HG03095 (cell line): Measurements from ENCODE around the gene IQGAP2.
"Not testable (repeated sequence)": the region's sequence is repeated elsewhere in the genome, so short reads cannot be mapped to it uniquely, and the experiment has no call there.

Experiments
- ATAC-seq: cut with Tn5 transposase; IDR thresholded peaks from one replicate; pipeline ENCODE4 v1.9.1; 2021; ENCODE audit warnings: moderate library complexity; ENCODE audit not compliant: unreplicated experiment

The IQGAP2 gene, protein sequence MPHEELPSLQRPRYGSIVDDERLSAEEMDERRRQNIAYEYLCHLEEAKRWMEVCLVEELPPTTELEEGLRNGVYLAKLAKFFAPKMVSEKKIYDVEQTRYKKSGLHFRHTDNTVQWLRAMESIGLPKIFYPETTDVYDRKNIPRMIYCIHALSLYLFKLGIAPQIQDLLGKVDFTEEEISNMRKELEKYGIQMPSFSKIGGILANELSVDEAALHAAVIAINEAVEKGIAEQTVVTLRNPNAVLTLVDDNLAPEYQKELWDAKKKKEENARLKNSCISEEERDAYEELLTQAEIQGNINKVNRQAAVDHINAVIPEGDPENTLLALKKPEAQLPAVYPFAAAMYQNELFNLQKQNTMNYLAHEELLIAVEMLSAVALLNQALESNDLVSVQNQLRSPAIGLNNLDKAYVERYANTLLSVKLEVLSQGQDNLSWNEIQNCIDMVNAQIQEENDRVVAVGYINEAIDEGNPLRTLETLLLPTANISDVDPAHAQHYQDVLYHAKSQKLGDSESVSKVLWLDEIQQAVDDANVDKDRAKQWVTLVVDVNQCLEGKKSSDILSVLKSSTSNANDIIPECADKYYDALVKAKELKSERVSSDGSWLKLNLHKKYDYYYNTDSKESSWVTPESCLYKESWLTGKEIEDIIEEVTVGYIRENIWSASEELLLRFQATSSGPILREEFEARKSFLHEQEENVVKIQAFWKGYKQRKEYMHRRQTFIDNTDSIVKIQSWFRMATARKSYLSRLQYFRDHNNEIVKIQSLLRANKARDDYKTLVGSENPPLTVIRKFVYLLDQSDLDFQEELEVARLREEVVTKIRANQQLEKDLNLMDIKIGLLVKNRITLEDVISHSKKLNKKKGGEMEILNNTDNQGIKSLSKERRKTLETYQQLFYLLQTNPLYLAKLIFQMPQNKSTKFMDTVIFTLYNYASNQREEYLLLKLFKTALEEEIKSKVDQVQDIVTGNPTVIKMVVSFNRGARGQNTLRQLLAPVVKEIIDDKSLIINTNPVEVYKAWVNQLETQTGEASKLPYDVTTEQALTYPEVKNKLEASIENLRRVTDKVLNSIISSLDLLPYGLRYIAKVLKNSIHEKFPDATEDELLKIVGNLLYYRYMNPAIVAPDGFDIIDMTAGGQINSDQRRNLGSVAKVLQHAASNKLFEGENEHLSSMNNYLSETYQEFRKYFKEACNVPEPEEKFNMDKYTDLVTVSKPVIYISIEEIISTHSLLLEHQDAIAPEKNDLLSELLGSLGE (N-terminal part only)

DNA sequence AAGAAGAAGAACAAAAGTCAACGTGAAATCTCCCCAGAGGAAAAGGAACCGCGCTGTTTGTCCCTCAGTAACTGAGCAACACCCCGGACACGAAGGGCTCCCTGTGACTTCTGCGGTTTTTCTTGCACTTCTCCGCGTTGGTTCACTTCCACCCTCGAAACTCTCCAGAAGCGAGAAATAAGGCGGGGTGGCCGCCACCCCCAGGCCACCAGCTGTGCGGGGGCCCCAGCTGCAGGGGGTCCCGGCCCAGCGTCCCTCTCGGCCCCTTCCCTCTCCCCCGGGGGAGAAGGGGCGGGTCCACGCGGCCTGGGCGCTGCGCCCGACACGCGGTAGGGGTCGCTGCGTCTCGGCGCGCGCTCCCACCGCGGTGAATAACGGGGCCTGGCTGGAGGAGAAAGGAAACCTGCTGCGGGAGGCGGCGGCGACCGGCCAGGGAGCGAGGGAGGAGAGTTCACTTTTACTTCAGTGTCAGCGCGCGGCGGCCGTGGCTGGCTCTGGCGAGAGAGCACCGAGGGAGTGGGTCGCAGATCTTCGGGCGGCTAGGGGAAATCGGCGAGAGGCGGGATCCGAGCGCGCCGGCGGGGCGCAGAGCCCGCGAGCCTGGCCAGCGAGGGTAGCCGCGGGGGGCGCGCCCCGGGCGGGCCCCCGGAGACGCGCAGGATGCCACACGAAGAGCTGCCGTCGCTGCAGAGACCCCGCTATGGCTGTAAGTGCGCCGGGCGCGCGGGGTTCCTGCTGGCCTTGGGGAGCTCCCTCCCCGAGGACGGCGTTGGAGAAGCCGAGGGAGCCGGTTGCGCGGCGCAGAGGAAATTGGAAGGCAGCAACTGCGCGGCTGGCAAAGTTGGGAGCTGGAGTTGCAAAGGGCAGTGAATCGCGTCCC lies at the start of gene IQGAP2:
Gene IQGAP2, plus strand, starts transcription at position 400 of the 880 bp plus-strand sequence. Its CDS starts 261 bp downstream, at position 661.
- peak; percentile 60 for ATAC-seq

DNA sequence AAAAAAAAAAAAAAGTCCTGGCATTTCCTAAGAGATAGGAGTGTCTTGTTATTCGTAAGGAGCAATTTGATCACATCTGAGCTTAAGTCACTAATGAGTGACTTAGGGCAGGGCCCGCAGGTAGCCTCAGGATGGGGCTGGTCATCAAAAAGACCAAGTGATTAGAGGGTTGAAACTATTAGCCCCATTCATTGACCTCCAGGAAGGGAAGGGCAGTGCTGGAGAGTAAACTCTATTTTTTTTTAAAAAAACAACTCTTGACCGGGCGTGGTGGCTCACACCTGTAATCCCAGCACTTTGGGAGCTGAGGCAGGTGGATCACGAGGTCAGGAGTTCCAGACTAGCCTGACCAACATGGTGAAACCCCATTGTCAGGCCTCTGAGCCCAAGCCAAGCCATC lies 46.2 kb upstream of the IQGAP2 start:
- ATAC-seq, result no peak

DNA sequence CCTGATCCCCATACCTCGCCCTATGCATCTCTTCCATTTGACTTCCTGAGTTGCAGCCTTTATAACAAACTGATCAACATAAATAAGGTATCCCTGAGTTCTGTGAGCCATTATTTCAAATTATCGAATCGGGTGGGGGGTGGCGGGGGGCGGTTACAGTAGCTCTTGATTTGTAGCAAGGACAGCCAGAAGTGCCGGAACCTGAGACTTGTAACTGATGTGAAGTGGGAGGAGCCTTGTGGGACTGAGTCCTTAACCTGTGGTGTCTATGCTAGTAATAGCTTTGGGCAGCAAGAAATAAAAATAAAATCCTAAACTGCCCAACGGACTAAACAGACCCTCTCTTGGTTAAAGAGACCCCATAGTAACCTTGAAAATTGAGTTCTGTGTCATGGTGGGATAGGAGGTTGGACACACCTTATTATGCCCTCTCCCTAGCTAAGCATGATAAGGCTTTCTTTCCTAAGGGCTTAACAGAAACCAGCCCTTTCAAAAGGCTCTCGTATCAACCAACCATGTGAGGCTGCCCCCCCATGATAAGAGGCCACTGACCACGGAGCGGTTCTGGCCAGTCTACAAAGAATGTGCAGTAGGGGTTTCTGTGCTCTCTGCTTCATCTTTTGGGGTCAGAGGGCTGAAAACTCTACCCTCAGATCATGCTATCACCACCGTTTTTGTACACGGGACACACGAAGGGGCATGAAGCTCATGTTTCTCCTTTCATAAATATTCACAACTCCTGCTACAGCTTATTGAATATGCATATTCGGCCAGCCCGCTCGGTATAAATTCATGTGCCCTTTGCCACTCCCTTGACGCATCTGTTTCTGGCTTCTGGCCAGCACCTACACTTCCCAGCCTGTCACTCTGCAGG lies 39.5 kb upstream of the IQGAP2 start:
- ATAC-seq, result no peak

DNA sequence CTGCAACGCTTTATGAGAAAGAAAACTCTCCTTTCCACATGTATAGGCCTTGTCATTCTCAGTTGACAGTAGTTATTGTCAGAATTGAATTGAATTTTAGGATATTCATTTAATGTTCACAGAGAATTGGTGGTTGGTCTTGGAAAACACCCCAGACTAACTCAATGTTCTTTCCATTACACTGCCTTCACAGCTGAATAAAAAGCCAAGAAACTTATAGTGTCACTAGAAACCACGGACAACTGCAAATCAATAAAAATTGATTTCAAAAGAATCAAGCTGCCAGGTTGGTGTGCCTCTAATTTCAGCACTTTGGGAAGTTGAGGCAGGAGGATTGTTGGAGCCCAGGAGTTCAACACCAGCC lies 38.9 kb upstream of the IQGAP2 start:
- no peak for ATAC-seq

DNA sequence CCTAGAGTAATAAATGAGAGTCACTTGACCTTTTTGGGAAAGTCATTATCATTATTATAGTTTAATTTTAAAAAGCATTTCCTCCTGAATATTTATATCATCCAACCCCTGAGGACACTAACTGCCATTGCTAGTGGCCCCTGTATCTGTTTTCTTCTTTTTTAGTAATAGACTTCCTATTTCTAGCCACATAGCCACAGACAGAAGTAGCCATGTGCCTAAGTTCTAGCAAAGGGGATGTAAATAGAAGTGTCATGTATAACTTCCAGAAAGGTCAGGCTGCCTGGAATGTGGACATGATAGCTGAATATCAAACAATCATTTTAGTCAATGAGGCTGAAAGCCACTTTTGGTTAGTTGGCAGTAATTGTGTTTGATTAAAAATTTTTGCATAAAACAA lies 37.5 kb upstream of the IQGAP2 start:
- ATAC-seq, result no peak

DNA sequence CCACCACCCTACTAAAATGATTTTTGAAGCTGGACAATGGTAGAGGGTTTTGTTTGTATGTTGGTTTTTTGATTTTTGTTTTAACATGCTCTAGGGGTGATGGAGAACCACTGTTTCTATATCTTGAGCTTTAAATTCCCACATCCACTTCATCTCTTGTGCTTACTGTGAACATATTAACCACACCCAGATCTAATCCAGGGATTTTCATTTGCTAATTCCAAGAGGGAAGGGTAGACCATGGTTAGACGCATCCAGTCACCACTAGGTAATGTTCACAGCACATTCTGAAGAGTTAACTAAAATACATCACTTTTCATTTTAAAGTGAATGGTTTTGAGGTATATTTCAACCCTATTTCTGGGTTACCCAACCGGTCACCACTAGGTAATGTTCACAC lies 36.5 kb upstream of the IQGAP2 start:
- no peak for ATAC-seq

DNA sequence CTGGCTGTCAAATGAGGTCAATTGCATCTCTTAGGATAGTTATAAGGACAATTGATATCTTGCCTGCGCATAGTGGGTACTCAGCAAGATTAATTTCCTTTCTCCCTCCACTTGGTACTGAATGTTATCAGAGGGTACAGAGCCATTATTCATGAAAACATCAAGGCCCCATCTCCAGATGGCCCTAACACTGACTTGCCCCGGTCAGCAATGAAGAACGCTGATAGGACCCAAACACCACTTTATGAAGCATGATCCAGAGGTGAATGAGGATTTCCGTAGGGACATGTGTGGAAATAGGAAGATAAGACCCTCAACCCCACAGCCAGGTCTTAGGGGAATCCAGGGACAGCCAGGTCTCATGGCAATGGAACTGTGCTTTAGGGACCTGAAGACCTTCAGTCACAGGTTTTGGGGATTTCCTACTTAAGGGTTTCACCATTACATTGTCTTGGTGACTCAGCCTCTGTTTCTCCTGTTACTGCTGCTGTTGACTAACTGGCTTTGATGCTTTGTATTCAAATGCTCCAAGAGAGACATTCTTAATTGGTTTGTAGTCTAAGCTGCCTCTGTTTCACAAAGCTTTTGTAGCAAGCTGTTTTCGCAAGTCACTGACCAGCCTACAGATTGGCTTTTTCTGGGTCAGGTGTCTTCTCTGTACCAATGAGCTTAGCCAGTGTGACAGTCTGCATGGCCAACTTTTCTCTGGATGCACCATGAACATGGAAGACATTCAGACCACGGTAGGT lies 35.3 kb upstream of the IQGAP2 start:
- peak; percentile 56 for ATAC-seq

DNA sequence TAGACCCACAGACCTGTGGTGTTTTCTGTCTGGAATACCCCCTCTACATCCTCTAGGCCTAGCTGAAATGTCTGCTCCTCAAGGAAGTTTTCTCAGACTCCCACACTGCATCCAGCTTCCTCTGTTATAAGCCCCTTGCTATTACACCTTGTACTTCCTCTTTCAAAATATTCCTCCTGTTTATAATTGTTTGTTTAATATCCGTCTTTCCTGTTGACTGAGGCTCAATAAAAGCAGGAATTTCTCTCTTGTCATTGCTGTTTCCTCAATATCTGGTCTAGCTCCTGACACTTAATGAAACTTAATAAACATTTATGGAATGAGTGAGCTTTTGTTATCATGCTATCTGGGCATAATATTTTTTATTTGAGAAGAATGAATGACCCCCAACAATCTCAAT lies 34.1 kb upstream of the IQGAP2 start:
- ATAC-seq, result no peak

DNA sequence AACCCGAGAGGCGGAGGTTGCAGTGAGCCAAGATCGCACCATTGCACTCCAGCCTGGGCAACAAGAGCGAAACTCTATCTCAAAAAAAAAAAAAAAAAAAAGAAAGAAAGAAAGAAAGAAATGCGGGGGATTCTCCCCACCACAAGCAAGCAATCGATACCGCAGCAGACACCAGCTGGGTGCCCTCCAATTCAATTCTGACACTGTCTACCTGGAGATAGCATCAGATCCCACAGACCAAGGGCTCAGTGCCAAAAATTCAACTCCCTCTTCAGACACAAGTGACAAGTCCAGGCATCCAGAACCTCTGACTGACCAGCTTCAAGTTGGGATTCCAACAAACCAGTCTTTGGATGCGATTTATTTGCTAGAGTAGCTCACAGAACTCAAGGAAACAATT lies 33.4 kb upstream of the IQGAP2 start:
- not testable (repeated sequence) for ATAC-seq

DNA sequence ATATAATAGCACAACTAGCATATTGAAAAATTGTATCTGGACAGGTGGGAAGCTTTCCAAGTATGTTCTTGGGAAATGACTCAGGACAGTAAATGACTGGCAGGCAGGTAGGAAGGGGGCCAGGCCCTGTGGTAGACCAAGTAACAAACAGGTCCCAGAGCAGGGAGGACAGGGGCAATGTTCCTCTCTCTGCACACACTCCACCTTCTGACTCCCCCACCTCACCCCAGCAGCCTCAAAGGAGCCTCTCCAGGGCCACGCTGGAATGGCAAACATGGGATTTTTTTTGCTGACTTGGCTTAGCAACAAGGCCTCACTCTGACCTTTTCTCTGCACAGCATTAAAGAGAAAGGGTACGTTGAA lies 31.1 kb upstream of the IQGAP2 start:
- ATAC-seq, result no peak

DNA sequence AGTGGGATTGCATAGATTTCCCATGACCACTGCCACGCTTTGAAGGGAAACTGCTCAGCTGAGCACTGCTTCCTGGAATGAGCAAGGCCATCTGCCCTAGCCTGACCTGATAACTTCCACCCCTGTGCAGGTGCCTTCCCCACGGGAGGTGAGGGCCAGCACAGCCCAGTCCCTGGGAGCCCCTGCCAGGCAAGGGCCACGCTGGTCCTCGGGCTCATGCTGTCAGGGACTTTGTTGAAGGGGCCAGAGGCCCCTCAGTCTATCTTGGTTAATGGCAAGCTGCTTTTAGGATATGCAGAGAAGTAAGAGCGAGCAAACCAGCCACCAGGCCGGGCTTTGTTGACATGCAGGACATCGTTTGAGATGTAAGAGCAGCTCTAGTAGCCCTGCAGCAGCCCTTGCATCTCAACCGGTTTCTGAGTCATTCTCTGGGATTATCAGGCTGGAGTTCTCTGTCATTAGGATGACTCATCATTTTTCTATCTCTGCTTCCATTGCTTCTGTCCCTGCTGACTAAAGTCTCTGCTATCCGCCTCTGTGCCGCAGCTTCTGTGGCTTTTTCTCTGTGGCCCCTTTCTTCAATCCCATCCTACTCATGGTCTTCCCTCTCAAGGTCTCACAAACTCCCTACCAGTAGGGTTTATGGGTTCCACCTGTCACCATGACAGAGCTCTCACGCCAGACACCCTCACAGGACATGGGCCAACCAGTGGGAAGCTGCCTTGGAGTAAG lies 30.6 kb upstream of the IQGAP2 start:
- ATAC-seq, result no peak

DNA sequence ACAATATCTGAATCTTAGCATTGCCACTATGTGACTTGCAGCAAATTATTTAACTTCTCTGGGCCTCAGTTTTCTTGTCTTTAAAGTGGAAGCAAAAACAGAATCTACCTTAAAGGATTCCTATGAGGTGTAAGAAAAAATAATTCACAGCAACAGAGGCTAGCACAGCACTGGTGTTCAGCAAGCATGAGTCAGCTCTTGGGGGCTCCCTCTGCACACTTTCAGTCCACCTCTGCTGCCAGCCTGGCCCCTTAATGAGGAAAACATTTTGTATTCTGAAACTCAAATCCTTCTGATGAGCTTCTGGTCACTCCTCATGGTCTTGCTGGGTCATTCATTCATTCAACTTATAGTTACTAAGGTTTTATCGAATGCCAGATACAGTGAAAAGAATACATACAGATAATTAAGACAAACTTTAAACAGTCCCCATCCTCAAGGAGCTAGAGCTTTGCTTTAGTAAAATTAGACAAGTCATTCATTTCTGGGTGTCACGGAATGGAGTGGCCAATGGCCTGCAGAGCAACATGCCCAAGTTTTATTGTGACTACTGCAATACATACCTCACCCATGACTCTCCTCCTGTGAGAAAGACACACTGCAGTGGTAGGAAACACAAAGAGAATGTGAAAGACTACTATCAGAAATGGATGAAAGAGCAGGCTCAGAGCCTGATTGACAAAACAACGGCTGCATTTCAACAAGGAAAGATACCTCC lies 26.8 kb upstream of the IQGAP2 start:
- no peak for ATAC-seq

DNA sequence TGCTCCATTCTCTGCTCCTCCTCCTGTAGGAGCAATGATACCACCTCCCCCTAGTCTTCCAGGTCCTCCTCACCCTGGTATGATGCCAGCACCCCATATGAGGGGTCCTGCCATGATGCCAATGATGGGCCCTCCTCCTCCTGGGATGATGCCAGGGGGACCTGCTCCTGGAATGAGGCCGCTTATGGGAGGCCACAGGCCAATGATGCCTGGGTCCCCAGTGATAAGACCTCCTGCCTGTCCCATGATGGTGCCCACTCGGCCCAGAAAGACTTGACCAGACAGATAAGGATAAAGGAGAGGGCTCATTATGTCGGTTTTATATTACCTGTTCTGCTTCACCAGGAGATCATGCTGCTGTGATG lies 26.2 kb upstream of the IQGAP2 start:
- ATAC-seq, result no peak

DNA sequence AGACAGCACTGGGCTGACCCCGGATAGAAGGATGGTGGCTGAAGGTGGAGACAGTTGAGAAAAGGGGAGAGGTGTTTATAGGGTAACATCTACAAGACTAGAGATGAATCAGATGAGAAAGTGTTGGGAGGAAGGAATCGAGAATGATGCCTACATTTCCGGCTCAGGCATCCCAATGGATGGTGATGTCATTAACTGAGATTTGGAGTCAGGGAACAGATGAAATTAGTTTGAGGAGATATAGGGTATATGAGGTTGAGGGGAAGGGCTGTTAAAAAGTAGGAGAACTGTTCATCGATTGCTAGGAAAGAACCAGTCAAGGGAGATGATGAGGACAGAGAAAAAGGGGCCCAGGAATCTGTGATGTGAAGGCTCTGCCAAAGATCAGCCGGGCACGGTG lies 24.7 kb upstream of the IQGAP2 start:
- no peak for ATAC-seq

DNA sequence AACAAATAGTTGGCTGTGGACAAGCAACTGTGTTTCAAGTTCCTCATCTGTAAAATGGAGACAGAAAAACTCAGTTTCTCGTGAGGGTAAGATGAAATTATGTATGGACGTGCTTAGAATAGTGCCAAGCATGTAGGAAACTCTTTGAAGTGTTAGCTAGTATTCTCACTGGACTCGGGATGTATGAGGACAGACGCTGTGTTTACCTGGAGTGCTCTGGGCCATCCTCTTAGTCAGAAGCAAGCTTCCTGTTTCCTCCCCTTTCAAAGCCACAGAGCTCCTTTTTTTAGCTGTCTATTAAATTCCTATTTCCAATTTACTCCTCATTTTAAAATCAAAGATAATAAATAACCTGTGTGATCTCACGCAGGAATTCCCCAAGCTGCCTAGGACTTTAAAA lies 23.8 kb upstream of the IQGAP2 start:
- ATAC-seq, result no peak

DNA sequence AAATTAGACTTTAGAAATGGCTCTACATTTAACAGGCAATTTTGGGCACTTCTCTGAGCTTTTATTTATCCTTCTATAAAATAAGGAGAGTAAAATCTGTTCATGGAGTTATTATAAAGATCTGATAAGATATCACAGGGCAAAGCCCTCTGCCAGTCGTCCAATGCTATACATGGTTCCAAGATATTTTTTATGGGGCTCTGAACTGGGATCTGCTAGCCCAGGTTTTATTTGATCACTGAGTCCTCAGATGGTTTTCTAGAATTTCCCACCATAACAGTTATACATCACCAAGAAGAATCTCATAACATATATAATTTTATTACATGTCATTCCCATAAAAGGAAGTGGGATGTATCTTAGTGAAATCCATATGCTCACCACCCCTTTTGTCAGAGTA lies 23.2 kb upstream of the IQGAP2 start:
- ATAC-seq, result no peak

DNA sequence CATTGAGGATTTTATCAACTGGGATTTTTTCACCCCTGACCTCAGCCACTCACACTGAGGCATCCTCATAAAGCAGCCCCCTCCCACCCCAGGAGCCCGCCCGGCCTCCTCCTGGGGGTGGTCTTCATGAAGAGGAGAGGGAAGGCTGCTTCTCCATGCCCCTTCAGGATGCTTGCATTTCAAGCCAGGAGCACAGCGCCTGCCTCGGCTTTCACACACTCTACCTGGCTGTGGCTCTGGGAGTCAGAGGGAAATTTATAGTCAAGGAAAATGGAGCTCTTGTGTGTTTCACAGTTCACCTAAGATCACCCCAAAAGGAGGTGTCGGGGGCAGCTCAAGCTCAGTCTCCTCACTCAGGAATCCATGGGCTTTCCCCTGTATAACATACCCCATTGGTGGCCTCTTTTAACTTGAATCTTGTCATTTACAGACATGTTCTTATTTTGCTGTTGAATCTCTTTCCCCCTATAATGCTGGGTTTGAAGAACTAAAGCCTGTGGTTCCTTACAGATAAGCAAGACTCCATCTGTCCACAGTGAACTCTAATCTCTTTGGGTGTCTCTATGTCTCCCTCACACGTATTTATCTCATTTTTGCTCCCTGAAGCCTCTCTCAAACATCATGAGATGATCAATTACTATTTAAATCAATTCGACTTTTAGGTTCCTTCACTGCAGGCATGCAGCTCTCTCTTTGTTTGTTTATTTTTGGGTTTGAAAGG lies 22.6 kb upstream of the IQGAP2 start:
- no peak for ATAC-seq
